Esophagus muscularis mucosa (tissue), 4 donors: Measurements from ENCODE around the gene ANLN. TPM values are rescaled to one million over a fixed set of nuclear protein-coding genes. Genes with fewer than 3 reads are reported as not detected.

Experiments
- DNase-seq: peaks from one replicate; pipeline ENCODE4 v3.0.0-alpha.2; 2017; ENCODE audit errors: extremely low spot score
- H3K27ac ChIP-seq, 4 donors: fragments of 200-600 bp; sonication (generic); replicated peaks in 1 of 4; 1 replicate in 3 of 4; 2 replicates in 1 of 4; pipeline ENCODE4 v1.5.1; 2016 to 2019; ENCODE audit warnings: mild to moderate bottlenecking in 1 of 4
- H3K27me3 ChIP-seq, 4 donors: fragments of 200-600 bp; sonication (generic); one replicate each; pipeline versions ENCODE4 v1.5.1 to v1.6.0; 2016 to 2019
- H3K36me3 ChIP-seq, 4 donors: fragments of 200-600 bp; sonication (generic); one replicate each; pipeline ENCODE4 v1.5.1; 2016 to 2019
- H3K4me1 ChIP-seq, 4 donors: fragments of 200-600 bp; sonication (generic); one replicate each; pipeline ENCODE4 v1.5.1; 2016 to 2019
- H3K4me3 ChIP-seq, 4 donors: fragments of 200-600 bp; sonication (generic); 1 replicate in 2 of 4; 2 replicates in 2 of 4; pipeline ENCODE4 v1.5.1; 2016 to 2019; ENCODE audit warnings: mild to moderate bottlenecking in 4 of 4, moderate library complexity in 1 of 4
- H3K9me3 ChIP-seq, 4 donors: fragments of 200-600 bp; sonication (generic); 1 replicate in 3 of 4; 2 replicates in 1 of 4; pipeline ENCODE4 v1.5.1; 2016 to 2019
- CTCF ChIP-seq, 3 experiments: fragments of 200-600 bp in 2 of 3; fragments of 450-650 bp in 1 of 3; sonication (generic) in 2 of 3; IDR thresholded peaks; one replicate each; pipeline ENCODE4 v1.5.1; 2017 to 2019; ENCODE audit warnings: antibody characterized with exemption in 3 of 3, mild to moderate bottlenecking in 2 of 3, moderate library complexity in 1 of 3
- EP300 ChIP-seq: sonication (generic); formaldehyde crosslinking; IDR thresholded peaks from one replicate; pipeline ENCODE4 v1.6.1; 2017; ENCODE audit warnings: antibody characterized with exemption
- POLR2A ChIP-seq: fragments of 450-650 bp; IDR thresholded peaks from one replicate; pipeline ENCODE4 v1.6.1; 2017; ENCODE audit warnings: antibody characterized with exemption, moderate library complexity, mild to moderate bottlenecking, low read depth
- POLR2AphosphoS5 ChIP-seq, 2 donors: sonication (generic); formaldehyde crosslinking; IDR thresholded peaks; one replicate each; pipeline ENCODE4 v1.6.1; 2017; ENCODE audit warnings: antibody characterized with exemption in 2 of 2
- WGBS: methylation state at CpG from one replicate; pipeline ENCODE4 v1.1.5; 2018; 5-methylcytosine and 5-hydroxymethylcytosine counted together
- intact Hi-C: fragments of 100-400 bp; cut with DNase I; formaldehyde crosslinking; loops from one replicate; pipeline ENCODE4 v1.15.1; 2023
- total RNA-seq, 4 donors: library from RNA; depleted of rRNA; stranded (reverse); fragments of >200 nt; gene quantifications; one replicate each; pipeline versions ENCODE4 v1.1.0 to v1.2.1, GENCODE V29; 2016

ANLN gene
- total RNA-seq, 4 donors from 2014 or later = 4.1 to 11.2 (median 8.0) TPM

GRCh38 chr7:36390199-36391090, 783 bp downstream of the ANLN start:
- no peaks in the 10 kb centered on the region for H3K36me3 ChIP-seq
- H3K4me3 ChIP-seq = peak overlapping the region; percentile 65 to 73 (median 68)
- intact Hi-C loops = no loop called here
- H3K4me1 ChIP-seq = peaks cover 14 to 55% (median 43%) of the 10 kb centered on the region in 4 donors
- TF ChIP-seq POLR2AphosphoS5 (IDR thresholded peaks at IDR 0.05) (peak; percentile 69 to 82), POLR2A (no peak)
- peak overlapping the region; percentile 86 to 90 (median 88) for H3K27ac ChIP-seq
- H3K27me3 ChIP-seq = no peaks in the 10 kb centered on the region
- no peak for DNase-seq
- WGBS = 2% methylated on average over 24 of the region's 26 CpGs
- no peaks in the 10 kb centered on the region for H3K9me3 ChIP-seq

DNA sequence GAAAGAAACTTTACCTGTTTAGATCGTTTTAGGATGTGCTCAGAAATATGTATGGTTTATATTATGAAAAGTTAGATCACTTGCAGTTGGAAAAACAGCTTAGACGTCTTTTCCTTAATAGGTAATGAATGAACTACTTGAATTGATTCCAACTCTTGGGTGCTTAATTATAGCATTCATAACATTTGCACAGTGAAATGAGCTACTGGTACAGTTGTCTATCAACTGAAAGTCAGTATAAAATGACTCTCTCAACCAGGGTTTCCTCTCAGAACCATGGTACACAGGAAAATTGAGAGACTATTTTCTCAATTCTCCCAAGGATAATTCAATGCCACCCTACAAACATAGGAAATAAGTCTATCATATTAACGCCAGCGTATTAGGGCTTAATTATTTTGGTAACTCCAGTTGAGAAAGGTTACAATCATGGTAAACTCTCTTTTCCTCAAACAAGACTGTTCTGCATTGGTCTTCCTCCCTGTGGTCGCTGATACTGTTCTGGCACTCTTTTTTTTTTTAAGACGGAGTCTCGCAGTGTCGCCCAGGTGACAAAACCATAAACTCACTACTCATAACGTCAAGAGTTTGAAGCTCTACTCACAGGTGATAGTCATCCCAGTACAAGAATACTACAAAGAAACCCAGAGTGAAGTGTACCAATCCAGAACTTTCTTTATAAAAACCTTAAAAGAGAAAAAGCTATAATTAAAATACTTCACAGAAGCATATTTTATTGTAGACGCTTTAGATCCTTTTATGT, 2.0 kb downstream of the ANLN start:
- WGBS = 37% methylated on average over 10 of the region's 10 CpGs
- intact Hi-C loops = no loop called here
- Histone ChIP-seq H3K9me3 (no peaks in the 10 kb centered on the region), H3K27ac (peak overlapping the region; percentile 16 to 90 (median 86)), H3K27me3 (no peaks in the 10 kb centered on the region), H3K4me3 (peak overlapping the region in 2 of 4 donors; percentile 65 to 70), H3K4me1 (peaks cover 14 to 55% (median 43%) of the 10 kb centered on the region in 4 donors), H3K36me3 (no peaks in the 10 kb centered on the region)
- no peak for TF ChIP-seq EP300
- TF ChIP-seq POLR2AphosphoS5 (IDR thresholded peaks at IDR 0.05) = no peak
- DNase-seq = no peak

GRCh38 chr7:36393826-36394225, 4.2 kb downstream of the ANLN start:
- WGBS = 100% methylated on average over 1 of the region's 1 CpG
- Histone ChIP-seq H3K4me1 (peaks cover 14 to 48% (median 39%) of the 10 kb centered on the region in 4 donors), H3K9me3 (no peaks in the 10 kb centered on the region), H3K36me3 (no peaks in the 10 kb centered on the region), H3K27me3 (no peaks in the 10 kb centered on the region), H3K4me3 (no peak overlapping the region), H3K27ac (peak overlapping the region in 1 of 4 donors; percentile 48)
- intact Hi-C loops = no loop called here
- TF ChIP-seq POLR2AphosphoS5 (IDR thresholded peaks at IDR 0.05) (no peak), EP300 (no peak), POLR2A (no peak), CTCF (IDR thresholded peaks at IDR 0.05) (no peak)
- no peak for DNase-seq

DNA sequence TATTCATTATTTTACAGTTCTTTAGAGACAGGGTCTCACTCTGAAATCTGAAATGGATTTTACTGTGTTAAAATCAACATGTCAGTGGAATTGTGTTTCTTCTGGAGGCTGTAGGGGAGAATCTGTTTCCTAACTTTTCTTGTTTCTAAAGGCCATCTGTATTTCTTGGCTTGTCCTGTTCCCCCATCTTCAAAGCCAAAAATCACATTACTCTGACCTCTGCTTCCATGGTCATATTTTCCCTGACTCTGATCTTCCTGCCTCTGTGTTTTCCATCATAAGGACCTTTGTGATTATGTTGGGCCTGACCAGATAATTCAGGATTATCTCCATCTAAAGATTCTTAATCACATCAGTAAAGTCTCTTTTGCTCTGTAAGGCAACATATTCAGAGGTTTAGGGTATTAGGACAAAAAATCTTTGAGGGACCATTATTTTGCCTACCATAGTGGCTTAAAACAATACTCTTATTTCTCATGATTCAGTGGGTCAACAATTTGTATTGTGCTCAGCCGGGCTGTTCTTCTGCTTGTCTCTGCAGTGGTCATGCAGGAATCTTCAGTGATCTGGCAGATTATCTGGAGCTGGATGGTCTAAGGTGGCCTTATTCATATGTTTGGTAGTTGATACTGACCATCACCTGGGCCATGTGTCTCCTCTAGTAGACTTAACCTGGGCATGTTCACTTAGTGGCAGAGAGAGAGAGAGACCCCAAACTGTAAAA, 5.7 kb downstream of the ANLN start:
- Histone ChIP-seq H3K27me3 (no peaks in the 10 kb centered on the region), H3K4me3 (no peak overlapping the region), H3K9me3 (no peaks in the 10 kb centered on the region), H3K4me1 (peaks cover 5 to 36% (median 29%) of the 10 kb centered on the region in 4 donors), H3K27ac (no peak overlapping the region), H3K36me3 (no peaks in the 10 kb centered on the region)
- intact Hi-C loops = no loop called here
- TF ChIP-seq CTCF (IDR thresholded peaks at IDR 0.05) = no peak
- no peak for TF ChIP-seq POLR2AphosphoS5 (IDR thresholded peaks at IDR 0.05)
- no peak for TF ChIP-seq EP300
- TF ChIP-seq POLR2A = no peak
- WGBS = 100% methylated on average over 1 of the region's 1 CpG
- no peak for DNase-seq

- DNase-seq = no peak
- H3K27me3 ChIP-seq = no peaks in the 10 kb centered on the region
- no peak overlapping the region for H3K4me3 ChIP-seq
- peaks cover 0 to 28% (median 21%) of the 10 kb centered on the region in 4 donors for H3K4me1 ChIP-seq
- intact Hi-C loops = no loop called here
- H3K9me3 ChIP-seq = no peaks in the 10 kb centered on the region
- no peaks in the 10 kb centered on the region for H3K36me3 ChIP-seq
- 81% methylated on average over 4 of the region's 4 CpGs for WGBS
- no peak overlapping the region for H3K27ac ChIP-seq
- TF ChIP-seq POLR2AphosphoS5 (IDR thresholded peaks at IDR 0.05) (no peak), EP300 (no peak), POLR2A (no peak), CTCF (IDR thresholded peaks at IDR 0.05) (no peak)
Measured at GRCh38 chr7:36396150-36396549, 6.5 kb downstream of the ANLN start.
